BE2C (cell line): ENCODE results near the gene ERCC8.
A peak's percentile ranks its signal among the peaks of the same experiment; 100 is the strongest.

ENCODE experiments used
- DNase-seq: peaks from one replicate; pipeline ENCODE4 v3.0.0-alpha.2; 2020
- H3K27me3 ChIP-seq: fragments of 250-450 bp; sonication (Bioruptor Pico); 2 replicates; pipeline ENCODE4 v1.5.1; 2020; ENCODE audit warnings: mild to moderate bottlenecking
- H3K36me3 ChIP-seq: fragments of 250-450 bp; sonication (Bioruptor Pico); 2 replicates; pipeline ENCODE4 v1.5.1; 2020; ENCODE audit warnings: mild to moderate bottlenecking
- H3K4me1 ChIP-seq: fragments of 250-450 bp; sonication (Bioruptor Pico); 2 replicates; pipeline ENCODE4 v1.5.1; 2020
- H3K4me3 ChIP-seq: 2 replicates; pipeline ENCODE4 v1.5.1; 2011; ENCODE audit warnings: low read depth, low read length
- H3K9me3 ChIP-seq: fragments of 250-450 bp; sonication (Bioruptor Pico); 2 replicates; pipeline ENCODE4 v1.5.1; 2020
- TF ChIP-seq, protein P1 (sequence below): IDR thresholded peaks from 2 replicates; pipeline ENCODE4 v1.5.1; 2012; ENCODE audit warnings: mild to moderate bottlenecking, low read depth, low read length

Gene ERCC8

GRCh38 chr5:60943624-60944023, 1.2 kb downstream of the ERCC8 start:
- Histone ChIP-seq H3K36me3 (peaks cover 7% of the 10 kb centered on the region; the same call in 1 of the 2 replicates), H3K4me1 (no peaks in the 10 kb centered on the region), H3K9me3 (no peaks in the 10 kb centered on the region), H3K4me3 (peak overlapping the region; percentile 92), H3K27me3 (no peaks in the 10 kb centered on the region)
- DNase-seq: no peak
- TF ChIP-seq, protein P1, sequence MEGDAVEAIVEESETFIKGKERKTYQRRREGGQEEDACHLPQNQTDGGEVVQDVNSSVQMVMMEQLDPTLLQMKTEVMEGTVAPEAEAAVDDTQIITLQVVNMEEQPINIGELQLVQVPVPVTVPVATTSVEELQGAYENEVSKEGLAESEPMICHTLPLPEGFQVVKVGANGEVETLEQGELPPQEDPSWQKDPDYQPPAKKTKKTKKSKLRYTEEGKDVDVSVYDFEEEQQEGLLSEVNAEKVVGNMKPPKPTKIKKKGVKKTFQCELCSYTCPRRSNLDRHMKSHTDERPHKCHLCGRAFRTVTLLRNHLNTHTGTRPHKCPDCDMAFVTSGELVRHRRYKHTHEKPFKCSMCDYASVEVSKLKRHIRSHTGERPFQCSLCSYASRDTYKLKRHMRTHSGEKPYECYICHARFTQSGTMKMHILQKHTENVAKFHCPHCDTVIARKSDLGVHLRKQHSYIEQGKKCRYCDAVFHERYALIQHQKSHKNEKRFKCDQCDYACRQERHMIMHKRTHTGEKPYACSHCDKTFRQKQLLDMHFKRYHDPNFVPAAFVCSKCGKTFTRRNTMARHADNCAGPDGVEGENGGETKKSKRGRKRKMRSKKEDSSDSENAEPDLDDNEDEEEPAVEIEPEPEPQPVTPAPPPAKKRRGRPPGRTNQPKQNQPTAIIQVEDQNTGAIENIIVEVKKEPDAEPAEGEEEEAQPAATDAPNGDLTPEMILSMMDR: no peak

- no peaks in the 10 kb centered on the region for H3K27me3 ChIP-seq
- H3K4me3 ChIP-seq: no peak overlapping the region
- no peak for DNase-seq
- TF ChIP-seq, protein P1: no peak
- H3K4me1 ChIP-seq: no peaks in the 10 kb centered on the region
- H3K36me3 ChIP-seq: peaks cover 18% of the 10 kb centered on the region
- H3K9me3 ChIP-seq: no peaks in the 10 kb centered on the region
Measured at GRCh38 chr5:60929024-60929423, 15.8 kb downstream of the ERCC8 start.

DNA sequence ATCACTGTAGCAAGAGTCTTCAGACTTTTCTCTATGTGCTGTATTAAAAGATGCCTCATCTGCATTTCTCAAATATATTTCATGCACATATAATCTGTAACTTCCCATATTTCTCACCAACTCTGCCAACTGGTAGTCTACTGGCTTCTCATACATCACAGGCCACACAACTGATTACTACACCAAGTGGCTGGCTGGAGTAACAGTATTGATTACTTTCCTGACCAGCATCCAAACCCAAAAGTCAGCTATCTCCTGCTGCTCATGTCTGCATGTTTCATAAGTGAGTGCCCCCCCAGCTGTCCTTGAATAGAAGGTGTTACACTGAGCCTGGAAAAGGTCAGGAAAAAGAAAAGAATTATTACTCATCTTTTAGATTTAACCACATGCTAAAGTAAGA, 17.4 kb downstream of the ERCC8 start:
- no peak overlapping the region for H3K4me3 ChIP-seq

GRCh38 chr5:60918466-60918865, 26.4 kb downstream of the ERCC8 start:
- H3K4me3 ChIP-seq: no peak overlapping the region
- H3K36me3 ChIP-seq: peaks cover 40% of the 10 kb centered on the region
- H3K4me1 ChIP-seq: no peaks in the 10 kb centered on the region
- no peaks in the 10 kb centered on the region for H3K27me3 ChIP-seq
- H3K9me3 ChIP-seq: no peaks in the 10 kb centered on the region
- no peak for DNase-seq
- TF ChIP-seq, protein P1: no peak

More for the DNA sequence above, 17.4 kb downstream of the ERCC8 start:
- no peak for DNase-seq
- TF ChIP-seq, protein P1: no peak
- no peaks in the 10 kb centered on the region for H3K9me3 ChIP-seq
- H3K27me3 ChIP-seq: no peaks in the 10 kb centered on the region
- H3K36me3 ChIP-seq: peaks cover 18% of the 10 kb centered on the region
- H3K4me1 ChIP-seq: no peaks in the 10 kb centered on the region

DNA sequence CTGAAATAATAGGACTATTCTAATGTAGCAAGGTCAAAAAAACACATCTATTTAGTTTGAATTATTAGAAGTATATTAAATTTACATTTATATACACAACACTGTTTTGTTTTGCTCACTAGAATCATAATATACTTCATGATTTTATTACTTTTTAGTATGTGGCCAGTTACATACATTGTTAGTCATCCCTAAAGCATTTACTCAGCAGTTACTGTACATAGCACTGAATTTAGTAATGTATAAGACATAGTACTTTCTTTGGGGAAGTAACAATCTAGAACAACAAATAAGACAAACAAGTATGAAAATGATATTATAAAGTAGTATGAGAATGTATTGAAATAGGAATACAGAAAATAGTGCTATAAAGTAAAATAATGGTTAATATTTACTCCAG, 28.2 kb downstream of the ERCC8 start:
- no peak overlapping the region for H3K4me3 ChIP-seq
- TF ChIP-seq, protein P1: no peak

GRCh38 chr5:60903356-60903755, 41.5 kb downstream of the ERCC8 start:
- H3K9me3 ChIP-seq: no peaks in the 10 kb centered on the region
- H3K4me3 ChIP-seq: no peak overlapping the region
- no peak for DNase-seq
- no peaks in the 10 kb centered on the region for H3K27me3 ChIP-seq
- no peaks in the 10 kb centered on the region for H3K4me1 ChIP-seq
- TF ChIP-seq, protein P1: no peak
- peaks cover 4% of the 10 kb centered on the region for H3K36me3 ChIP-seq

More for the DNA sequence above, 28.2 kb downstream of the ERCC8 start:
- no peaks in the 10 kb centered on the region for H3K9me3 ChIP-seq
- DNase-seq: no peak
- peaks cover 36% of the 10 kb centered on the region for H3K36me3 ChIP-seq
- H3K27me3 ChIP-seq: no peaks in the 10 kb centered on the region
- no peaks in the 10 kb centered on the region for H3K4me1 ChIP-seq
